Erythroblast (primary cell): Measurements from ENCODE around the gene TRAPPC2.

Experiments
- GATA1 ChIP-seq: IDR thresholded peaks from 2 replicates; pipeline ENCODE4 v1.6.1; 2011; ENCODE audit warnings: low read depth, mild to moderate bottlenecking, control low read depth, low read length, moderate library complexity
- POLR2A ChIP-seq: IDR thresholded peaks from 2 replicates; pipeline ENCODE4 v1.6.1; 2011; ENCODE audit warnings: mild to moderate bottlenecking, low read length

GRCh38 chrX:13703135-13703534 is 31.3 kb downstream of the TRAPPC2 start:
- TF ChIP-seq POLR2A: no peak
- TF ChIP-seq GATA1: no peak
